ENCODE measurements around the gene ERVFRD-1. TPM values are rescaled to one million over a fixed set of nuclear protein-coding genes. Genes with fewer than 3 reads are reported as not detected.

The ERVFRD-1 gene
- total and polyA plus RNA-seq, 2 of the 13 experiments (the other 11 are each of a cell fraction or from before 2014, with no cell fraction given): not detected

GRCh38 chr6:11111769-11112437 lies 378 bp upstream of the ERVFRD-1 start (continued):
- TF ChIP-seq ZNF484 (CRISPR knock-in tag; IDR thresholded peaks at IDR 0.05; ENCODE audit: borderline replicate concordance, low read depth) (no peak), ZNF775 (CRISPR knock-in tag; IDR thresholded peaks at IDR 0.05; ENCODE audit: borderline replicate concordance) (no peak), TERF1 (CRISPR knock-in tag; IDR thresholded peaks at IDR 0.05) (no peak), SYNCRIP (IDR thresholded peaks at IDR 0.05; ENCODE audit: insufficient read depth, low read depth, low read length) (no peak), DNMT3B (CRISPR knock-in tag; conservative IDR thresholded peaks at IDR 0.05) (no peak), SAP130 (CRISPR knock-in tag; IDR thresholded peaks at IDR 0.05; ENCODE audit: low read depth) (no peak)

DNA sequence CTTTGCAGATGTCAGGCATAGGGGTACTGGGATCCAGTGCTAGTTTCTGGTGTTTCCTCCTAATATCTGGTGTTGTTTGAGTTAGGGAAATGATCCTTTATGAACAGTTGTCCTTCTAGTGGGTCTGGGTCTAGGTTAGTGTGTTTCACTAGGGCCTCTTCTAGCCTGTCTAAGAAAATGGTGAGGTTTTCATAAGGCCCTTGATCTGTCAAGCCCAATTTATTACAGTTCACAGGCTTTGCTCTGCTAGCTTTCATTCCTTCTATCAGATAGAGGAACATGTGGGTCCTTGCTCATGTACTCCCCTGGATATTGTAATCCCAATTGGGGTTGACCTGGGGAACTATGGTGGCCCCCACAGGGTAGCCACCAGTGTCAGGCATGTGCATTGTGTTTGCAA lies 2.8 kb downstream of the ERVFRD-1 start:
- Histone ChIP-seq H2AFZ (ENCODE audit: low read length) (no peak overlapping the region), H3K4me3 (replicated peaks in 1 of 3; ENCODE audit: insufficient read depth in 1 of 3, low read depth in 2 of 3, low read length in 3 of 3) (no peak overlapping the region), H3K27me3 (ENCODE audit: control insufficient read depth in 1 of 2, insufficient read depth in 2 of 2, low read length in 2 of 2) (no peaks in the 10 kb centered on the region), H3K9ac (ENCODE audit: insufficient read depth, low read depth, low read length) (no peak overlapping the region), H3K36me3 (replicated peaks in 1 of 2; ENCODE audit: control insufficient read depth in 1 of 2, insufficient read depth in 2 of 2, low read length in 2 of 2) (no peaks in the 10 kb centered on the region; a peak in 1 of 5 replicates), H4K20me1 (ENCODE audit: insufficient read depth, low read length) (peaks cover 2% of the 10 kb centered on the region; the same call in 1 of the 2 replicates), H3K4me2 (ENCODE audit: low read depth, low read length) (no peak overlapping the region), H3K27ac (ENCODE audit: extremely low read length, insufficient read depth, low read length) (no peak overlapping the region), H3K4me1 (ENCODE audit: insufficient read depth, low read length) (peaks cover 8% of the 10 kb centered on the region; the same call in 1 of the 2 replicates), H3K9me3 (ENCODE audit: low read length) (no peaks in the 10 kb centered on the region), H3K79me2 (ENCODE audit: insufficient read depth, low read length) (peaks cover 93% of the 10 kb centered on the region)
- TF ChIP-seq ZNF549 (CRISPR knock-in tag; IDR thresholded peaks at IDR 0.05) (no peak), ZZZ3 (CRISPR knock-in tag; IDR thresholded peaks at IDR 0.05; ENCODE audit: borderline replicate concordance) (no peak), HNRNPL (IDR thresholded peaks at IDR 0.05; ENCODE audit: low read depth, low read length) (no peak)
- intact Hi-C loops (cut with micrococcal nuclease; ENCODE audit: unreplicated experiment) (no loop called here), in situ Hi-C loops (cut with HindIII; ENCODE audit: extremely low pct_ligation_motif_present, low pct_unique_long_range_greater_than_20kb) (no loop called here)
- no TSS peak for BruUV-seq (replicated peaks)
- ChIA-PET POLR2A (no interaction called here), CTCF (ENCODE audit: low intra/inter-chr PET ratio, low total read pairs) (no interaction called here)
- FAIRE-seq (no peak), ATAC-seq (no peak), DNase-seq (ENCODE audit: low spot score) (no peak)

All from HepG2 (cell line).